Renal pelvis (tissue), 12 donors: Measurements from ENCODE around the gene LDHD. TPM values are rescaled to one million over a fixed set of nuclear protein-coding genes. Genes with fewer than 3 reads are reported as not detected.
"Not testable (repeated sequence)": the region's sequence is repeated elsewhere in the genome, so short reads cannot be mapped to it uniquely, and the experiment has no call there.

Experiments used
- DNase-seq: peaks from one replicate; pipeline ENCODE4 v3.0.0-alpha.2; 2013
- long read RNA-seq, 16 experiments: transcript quantifications; one replicate each; lab custom pipeline, GENCODE V29; 2026
- polyA plus RNA-seq, 3 donors: library from polyadenylated mRNA; unstranded; fragments of 120-200 nt; gene quantifications; one replicate each; pipeline ENCODE4 v1.2.1, GENCODE V29; 2013; ENCODE audit not compliant: insufficient read length in 3 of 3

LDHD gene
- polyA plus RNA-seq: 1 to 10 TPM; 8.4 to 9.4 (median 9.1) TPM
- long read RNA-seq, donor 1: 0 reads
- long read RNA-seq, donor 2, partial matches to known transcripts: 0 of 1 reads
- long read RNA-seq, donor 2, other reads (novel, unspliced or antisense): 0 of 1 reads
- long read RNA-seq, donor 3: 0 reads
- long read RNA-seq, donor 4, partial matches to known transcripts: 0 of 2 reads
- long read RNA-seq, donor 4, other reads (novel, unspliced or antisense): 0 of 2 reads
- long read RNA-seq, donor 5: 0 reads
- long read RNA-seq, donor 6: 0 reads
- long read RNA-seq, donor 7, partial matches to known transcripts: 0 of 2 reads
- long read RNA-seq, donor 7, other reads (novel, unspliced or antisense): 0 of 2 reads
- long read RNA-seq, donor 8: 0 reads
- long read RNA-seq, donor 9: 0 reads
- long read RNA-seq, donor 10: 0 reads
- long read RNA-seq, donor 11: 0 reads
- long read RNA-seq, donor 12, partial matches to known transcripts: 0 of 3 reads
- long read RNA-seq, donor 12, other reads (novel, unspliced or antisense): 0 of 3 reads
- long read RNA-seq, donor 13: 0 reads
- long read RNA-seq, donor 14: 0 reads
- long read RNA-seq, donor 15: 0 reads
- long read RNA-seq, donor 16, partial matches to known transcripts: 7 of 9 reads
- long read RNA-seq, donor 16, other reads (novel, unspliced or antisense): 0 of 9 reads

GRCh38 chr16:75116081-75116910, at the start of gene LDHD:
Gene LDHD (minus strand): TSS chr16:75116780. CDS start chr16:75116720, 60 bp downstream.
- no peak for DNase-seq

- DNase-seq: no peak
These were observed 43.8 kb upstream of the LDHD start for GRCh38 chr16:75160386-75160785.

GRCh38 chr16:75152635-75153034, 36.1 kb upstream of the LDHD start:
- DNase-seq: no peak

GRCh38 chr16:75151798-75152197, 35.2 kb upstream of the LDHD start:
- DNase-seq: no peak

GRCh38 chr16:75148311-75149195, 32.0 kb upstream of the LDHD start, which contains the start of gene ZFP1:
Gene ZFP1 (plus strand): TSS chr16:75148524. CDS start chr16:75152952, 4,428 bp downstream.
- DNase-seq: peak; percentile 94

GRCh38 chr16:75147968-75148310, 31.4 kb upstream of the LDHD start:
- no peak for DNase-seq

- DNase-seq: no peak
These were observed 27.4 kb upstream of the LDHD start for GRCh38 chr16:75143941-75144340.

- DNase-seq: no peak
These were observed 22.9 kb upstream of the LDHD start for GRCh38 chr16:75139498-75139897.

GRCh38 chr16:75138636-75139035, 22.1 kb upstream of the LDHD start:
- DNase-seq: no peak

- DNase-seq: no peak
These were observed 21.7 kb upstream of the LDHD start for GRCh38 chr16:75138233-75138632.

GRCh38 chr16:75131081-75131480, 14.5 kb upstream of the LDHD start:
- DNase-seq: no peak

GRCh38 chr16:75130150-75130771, 13.7 kb upstream of the LDHD start:
- no peak for DNase-seq

- not testable (repeated sequence) for DNase-seq
These were observed 13.0 kb upstream of the LDHD start for GRCh38 chr16:75129421-75130149.

- no peak for DNase-seq
These were observed 11.3 kb upstream of the LDHD start for GRCh38 chr16:75127713-75128415.

- DNase-seq: no peak
These were observed 6.0 kb upstream of the LDHD start for GRCh38 chr16:75122609-75123008.

- DNase-seq: no peak
These were observed 5.5 kb upstream of the LDHD start for GRCh38 chr16:75121949-75122568.

- no peak for DNase-seq
These were observed 3.7 kb upstream of the LDHD start for GRCh38 chr16:75120253-75120652.

GRCh38 chr16:75118943-75119539, 2.5 kb upstream of the LDHD start:
- DNase-seq: no peak

GRCh38 chr16:75116911-75117245, 298 bp upstream of the LDHD start:
- DNase-seq: no peak
